HG02623 (cell line): ENCODE data around the gene IL19.
"Not testable (repeated sequence)": the region's sequence is repeated elsewhere in the genome, so short reads cannot be mapped to it uniquely, and the experiment has no call there.

Experiments
- ATAC-seq: cut with Tn5 transposase; IDR thresholded peaks from one replicate; pipeline ENCODE4 v1.9.1; 2021; ENCODE audit warnings: moderate library complexity; ENCODE audit not compliant: unreplicated experiment

IL19 gene

GRCh38 chr1:206828765-206829164 is 58.2 kb downstream of the IL19 start:
- no peak for ATAC-seq

DNA sequence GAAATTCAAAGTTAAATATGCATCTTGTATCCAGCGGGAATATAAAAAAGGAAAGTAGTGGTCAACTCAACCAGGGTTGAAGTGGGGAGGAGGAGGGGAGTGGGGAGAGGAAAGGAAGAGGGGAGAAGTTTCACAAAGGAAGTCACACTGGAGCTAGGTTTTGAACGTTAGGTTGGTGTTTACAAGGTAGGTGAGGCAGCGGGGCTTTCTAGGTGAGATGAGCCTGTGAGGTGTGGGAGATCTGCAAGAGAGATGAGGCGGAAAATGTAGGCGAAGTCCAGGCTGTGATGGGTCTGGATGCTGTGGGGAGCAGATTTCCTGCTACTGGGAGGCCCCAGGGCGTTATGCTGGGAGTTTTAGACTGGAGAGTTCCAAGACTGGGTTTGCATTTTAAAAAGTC is 58.7 kb downstream of the IL19 start:
- ATAC-seq, result no peak

DNA sequence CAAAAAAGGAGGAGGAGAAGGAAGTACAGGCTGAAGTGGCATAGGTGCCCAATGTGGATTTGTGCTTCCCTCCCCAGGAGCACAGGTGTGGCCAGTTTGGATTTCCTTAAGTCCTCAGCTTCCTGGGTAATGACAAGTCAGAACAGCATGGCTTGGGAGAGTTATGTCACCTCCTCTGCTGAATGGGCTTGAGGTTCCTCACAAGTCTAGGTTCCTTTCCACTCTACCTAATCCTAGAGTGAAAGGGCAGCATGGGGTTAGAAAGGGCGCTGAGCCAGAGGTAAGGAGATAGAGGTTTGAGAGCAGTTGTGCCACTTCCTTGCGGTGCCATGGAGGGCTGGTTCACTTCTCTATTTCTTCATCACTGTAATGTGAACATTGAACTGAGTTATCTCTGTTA is 59.3 kb downstream of the IL19 start:
- ATAC-seq, result no peak

- no peak for ATAC-seq
Measured at GRCh38 chr1:206831650-206832049, 61.1 kb downstream of the IL19 start.

- no peak for ATAC-seq
Measured at GRCh38 chr1:206832352-206832880, 61.8 kb downstream of the IL19 start.

DNA sequence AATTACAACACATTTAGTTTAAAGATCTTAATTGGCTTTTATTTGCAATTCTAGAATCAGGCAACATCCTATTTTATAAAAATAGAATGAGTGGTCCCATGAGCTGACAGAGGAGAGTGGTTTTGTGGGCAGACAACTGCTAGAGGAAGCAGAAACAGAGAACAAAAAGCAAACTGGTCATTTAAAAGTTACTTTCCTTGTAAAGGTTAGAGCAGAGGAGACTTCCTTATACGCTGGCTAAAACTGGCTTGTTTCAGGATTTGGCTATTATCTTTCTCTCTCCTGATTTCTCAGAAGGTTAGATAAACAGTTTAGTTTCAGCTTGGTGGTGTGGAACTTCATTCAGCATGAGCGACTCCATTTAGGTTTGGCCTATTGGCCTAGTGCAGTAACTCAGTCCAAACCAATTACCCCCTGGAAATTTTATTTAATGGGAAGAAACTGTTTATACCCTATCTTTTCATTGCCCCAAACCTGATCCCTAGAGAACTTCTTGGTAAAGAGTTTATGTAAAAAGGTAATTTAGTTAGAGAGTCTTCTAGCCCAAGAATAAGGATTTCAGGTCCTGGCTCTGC is 62.6 kb downstream of the IL19 start:
- ATAC-seq, result no peak

DNA sequence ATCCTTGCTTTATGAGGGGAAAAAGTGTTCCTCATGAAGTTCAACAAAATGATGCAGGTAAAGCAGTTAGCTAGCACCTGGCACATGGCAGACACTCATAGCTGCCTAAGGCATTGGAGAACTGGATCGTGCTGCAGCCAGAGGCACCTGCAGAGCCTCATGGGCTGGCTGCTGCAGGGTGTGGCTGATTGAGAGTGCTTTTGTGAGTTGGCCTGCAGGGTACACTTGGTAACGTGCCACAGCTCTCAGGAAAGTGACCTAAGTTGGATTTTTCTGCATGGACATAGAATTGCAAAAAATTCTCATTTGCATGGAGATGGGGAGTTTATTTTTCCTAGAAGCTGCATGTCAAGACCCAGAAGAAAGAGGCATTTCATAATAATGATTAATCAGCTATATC is 63.2 kb downstream of the IL19 start:
- ATAC-seq, result no peak

DNA sequence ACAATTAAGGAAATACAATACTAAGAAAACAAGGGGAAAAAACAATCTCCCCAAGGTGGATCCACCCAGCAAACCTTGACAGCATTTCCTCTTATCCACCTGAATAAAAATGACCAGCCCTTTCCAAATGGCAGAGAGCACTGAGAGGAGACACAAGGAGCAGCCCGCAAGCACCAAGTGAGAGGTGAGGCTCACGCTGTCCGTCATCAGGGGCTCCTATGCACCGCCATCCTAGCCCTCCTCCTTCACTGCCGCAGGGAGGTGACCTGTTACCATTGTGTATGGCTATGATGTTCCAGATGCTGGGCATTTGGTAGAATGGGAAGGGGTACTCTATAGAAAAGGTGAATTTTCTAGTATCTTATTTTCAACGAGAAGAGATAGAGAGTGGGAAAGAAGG is 63.6 kb downstream of the IL19 start:
- ATAC-seq, result no peak

GRCh38 chr1:206834711-206835110 is 64.1 kb downstream of the IL19 start:
- no peak for ATAC-seq

- no peak for ATAC-seq
Measured at GRCh38 chr1:206835186-206835585, 64.6 kb downstream of the IL19 start.

GRCh38 chr1:206836111-206836510 is 65.5 kb downstream of the IL19 start:
- ATAC-seq, result no peak

DNA sequence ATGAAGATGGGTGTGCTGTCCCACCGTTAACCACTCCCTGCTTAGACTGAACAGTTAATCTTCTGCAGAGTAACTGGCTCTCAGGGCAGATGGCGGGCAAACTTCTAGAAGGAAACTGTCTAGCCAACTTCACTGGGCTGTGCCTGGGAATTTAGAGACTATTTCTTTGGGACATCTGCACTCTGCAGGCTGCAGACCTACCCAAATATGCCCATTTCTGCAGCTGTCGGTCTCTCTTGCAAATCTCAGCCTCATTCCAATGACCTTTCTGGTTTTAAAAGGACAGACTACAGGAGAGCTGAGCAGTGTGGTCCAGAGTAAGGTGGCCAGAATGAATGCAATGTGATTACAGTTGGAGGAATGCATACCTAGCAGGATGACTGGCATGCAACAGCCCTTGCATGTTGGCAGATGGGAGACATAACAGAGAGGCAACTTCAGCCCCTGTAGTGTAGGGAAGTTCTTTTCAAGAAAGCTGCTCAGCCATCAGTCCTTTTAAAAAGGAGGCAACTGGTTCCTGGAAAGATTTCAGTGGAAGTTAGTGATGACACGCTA is 68.5 kb downstream of the IL19 start:
- ATAC-seq, result no peak

- ATAC-seq, result no peak
Measured at GRCh38 chr1:206839857-206840256, 69.3 kb downstream of the IL19 start.

DNA sequence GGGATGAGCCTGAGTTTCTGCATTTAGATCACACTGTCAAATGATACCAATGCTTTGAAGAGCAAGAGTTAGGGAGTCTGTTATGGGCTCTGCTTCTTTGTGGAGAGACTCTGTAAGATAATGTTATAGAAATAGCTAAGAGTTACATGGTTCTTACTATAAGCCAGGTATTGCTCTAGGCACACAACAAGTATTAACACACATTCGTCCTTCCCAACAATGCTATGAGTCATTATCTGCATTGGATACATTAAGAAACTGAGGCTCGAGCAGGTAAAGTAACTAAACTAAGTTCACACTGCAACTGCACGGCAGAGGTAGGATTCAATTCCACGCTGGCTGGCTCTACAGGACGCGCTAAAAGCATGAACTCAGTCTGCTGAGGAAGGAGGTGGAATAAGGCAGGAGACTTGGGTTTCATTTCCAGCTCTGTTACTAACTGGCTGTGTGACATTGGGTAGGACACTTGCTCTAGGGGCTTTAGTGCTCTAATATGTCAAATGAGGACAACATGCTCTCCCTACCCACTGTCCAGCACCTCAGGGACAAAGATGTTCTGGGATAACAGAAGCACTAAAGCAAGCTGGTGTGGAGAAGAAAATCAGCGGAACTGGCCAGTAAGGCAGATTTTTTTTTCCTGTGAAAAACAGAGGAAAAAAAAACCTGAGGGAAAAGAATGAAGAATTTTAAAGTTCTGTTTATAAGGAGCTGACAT is 71.2 kb downstream of the IL19 start:
- ATAC-seq, result no peak

- ATAC-seq, result no peak
Measured at GRCh38 chr1:206842854-206843253, 72.3 kb downstream of the IL19 start.

DNA sequence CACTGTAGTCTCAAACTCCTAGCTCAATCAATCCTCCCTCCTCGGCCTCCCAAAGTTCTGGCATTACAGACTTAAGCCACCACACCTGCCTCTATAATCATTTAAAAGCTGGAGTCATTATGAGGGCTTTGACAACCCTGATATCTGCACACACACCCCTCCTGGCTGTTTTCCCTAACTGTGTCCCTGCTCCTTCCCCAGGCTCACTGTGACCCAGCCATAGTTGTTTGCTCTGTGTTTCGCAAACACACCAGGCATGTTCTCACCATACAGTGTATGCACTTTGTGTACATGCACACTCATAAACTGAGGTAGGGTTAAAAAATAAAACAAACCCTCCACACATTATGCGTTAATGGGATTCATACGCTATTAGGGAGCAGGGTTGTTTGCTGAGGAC is 73.1 kb downstream of the IL19 start:
- ATAC-seq, result no peak

- ATAC-seq, result no peak
Measured at GRCh38 chr1:206846487-206846886, 75.9 kb downstream of the IL19 start.

DNA sequence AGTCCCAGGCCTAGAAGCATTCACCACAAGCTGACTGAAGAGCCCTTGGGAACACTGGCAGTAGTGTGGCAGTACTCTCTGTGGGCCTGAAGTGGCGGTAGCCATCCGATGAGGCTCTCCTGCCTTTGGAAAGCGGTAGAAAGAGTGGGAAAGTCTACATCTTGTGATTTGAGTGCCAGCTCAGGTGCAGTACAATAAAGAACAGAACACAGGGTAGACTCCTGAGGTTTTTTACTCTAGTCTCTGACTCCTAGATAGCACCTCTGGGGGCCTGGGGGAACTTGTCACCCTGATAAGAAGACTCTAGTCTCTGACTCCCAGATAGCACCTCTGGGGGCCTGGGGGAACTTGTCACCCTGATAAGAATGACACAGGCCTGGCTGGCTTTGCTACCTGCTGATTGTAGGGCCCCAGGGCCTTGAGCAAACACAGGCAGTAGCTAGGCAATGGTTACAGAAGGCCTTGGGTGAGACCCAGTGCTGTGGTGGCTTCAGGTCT is 76.8 kb downstream of the IL19 start:
- ATAC-seq, result no peak

GRCh38 chr1:206847946-206848345 is 77.4 kb downstream of the IL19 start:
- no peak for ATAC-seq

DNA sequence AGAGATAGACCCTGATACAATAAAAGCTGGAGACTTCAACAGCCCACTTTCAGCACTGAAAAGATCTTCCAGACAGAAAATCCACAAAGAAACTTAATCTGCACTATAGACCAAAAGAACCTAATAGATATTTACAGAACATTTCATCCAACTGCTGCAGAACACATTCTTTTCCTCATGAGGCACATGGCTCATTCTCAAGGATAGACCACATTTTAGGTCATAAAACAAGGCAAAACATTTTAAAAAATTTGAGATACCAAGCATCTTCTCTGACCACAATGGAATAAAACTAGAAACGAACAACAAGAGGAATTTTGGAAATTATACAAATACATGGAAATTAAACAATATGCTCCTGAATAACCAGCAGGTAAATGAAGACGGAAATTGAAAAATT is 79.8 kb downstream of the IL19 start:
- no peak for ATAC-seq

DNA sequence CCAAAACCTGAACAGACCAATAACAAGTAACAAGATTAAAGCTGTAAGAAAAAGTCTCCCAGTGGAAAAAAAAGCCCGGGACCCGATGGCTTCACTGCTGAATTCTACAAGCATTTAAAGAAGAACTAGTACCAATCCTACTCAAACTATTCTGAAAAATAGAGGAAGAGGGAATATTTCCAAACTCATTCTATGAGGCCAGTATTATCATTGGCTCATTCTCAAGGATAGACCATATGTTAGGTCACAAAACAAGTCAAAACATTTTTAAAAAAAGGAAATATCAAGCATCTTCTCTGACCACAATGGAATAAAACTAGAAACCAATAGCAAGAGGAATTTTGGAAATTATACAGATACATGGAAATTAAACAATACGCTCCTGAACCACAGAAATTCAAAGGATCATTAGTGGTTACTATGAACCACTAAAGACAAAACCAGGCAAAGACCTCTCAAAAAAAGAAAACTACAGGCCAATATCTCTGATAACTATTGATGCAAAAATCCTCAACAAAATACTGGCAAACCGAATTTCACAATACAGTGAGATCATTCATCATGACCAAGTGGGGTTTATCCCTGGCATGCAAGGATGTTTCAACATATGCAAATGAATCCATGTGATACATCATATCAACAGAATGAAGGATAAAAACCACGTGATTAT is 80.9 kb downstream of the IL19 start:
- ATAC-seq, result no peak

GRCh38 chr1:206852662-206853061 is 82.1 kb downstream of the IL19 start:
- ATAC-seq, result not testable (repeated sequence)
